Breast epithelium (tissue), 3 donors: ENCODE results near the gene VCL.
"Not testable (repeated sequence)": the region's sequence is repeated elsewhere in the genome, so short reads cannot be mapped to it uniquely, and the experiment has no call there.

Experiments
- POLR2A ChIP-seq: fragments of 450-650 bp; IDR thresholded peaks from one replicate; pipeline ENCODE4 v1.6.1; 2016; ENCODE audit warnings: antibody characterized with exemption, mild to moderate bottlenecking, moderate library complexity
- POLR2AphosphoS5 ChIP-seq, 3 donors: sonication (generic); formaldehyde crosslinking; IDR thresholded peaks; one replicate each; pipeline ENCODE4 v1.6.1; 2017; ENCODE audit warnings: antibody characterized with exemption in 3 of 3
- TF ChIP-seq, protein P1 (sequence below), 3 donors: fragments of 450-650 bp; IDR thresholded peaks; one replicate each; pipeline ENCODE4 v1.5.1; 2016 to 2017; ENCODE audit warnings: antibody characterized with exemption in 3 of 3, mild to moderate bottlenecking in 3 of 3, moderate library complexity in 3 of 3

DNA sequence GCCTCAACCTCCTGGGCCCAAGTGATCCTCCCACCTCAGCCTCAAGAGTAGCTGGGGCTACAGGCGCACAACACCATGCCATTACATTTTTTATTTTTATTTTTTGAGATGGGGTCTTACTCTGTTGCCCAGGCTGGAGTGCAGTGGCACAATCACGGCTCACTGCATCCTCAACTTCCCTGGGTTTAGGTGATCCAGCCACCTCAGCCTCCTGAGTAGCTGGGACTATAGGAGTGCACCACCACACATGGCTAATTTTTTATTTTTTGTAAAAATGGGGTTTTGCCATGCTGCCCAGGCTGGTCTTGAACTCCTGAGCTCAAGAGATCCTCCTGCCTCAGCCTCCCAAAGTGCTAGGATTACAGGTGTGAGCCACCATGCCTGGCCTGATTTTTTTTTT is 64.1 kb downstream of the VCL start:
- TF ChIP-seq, protein P1, sequence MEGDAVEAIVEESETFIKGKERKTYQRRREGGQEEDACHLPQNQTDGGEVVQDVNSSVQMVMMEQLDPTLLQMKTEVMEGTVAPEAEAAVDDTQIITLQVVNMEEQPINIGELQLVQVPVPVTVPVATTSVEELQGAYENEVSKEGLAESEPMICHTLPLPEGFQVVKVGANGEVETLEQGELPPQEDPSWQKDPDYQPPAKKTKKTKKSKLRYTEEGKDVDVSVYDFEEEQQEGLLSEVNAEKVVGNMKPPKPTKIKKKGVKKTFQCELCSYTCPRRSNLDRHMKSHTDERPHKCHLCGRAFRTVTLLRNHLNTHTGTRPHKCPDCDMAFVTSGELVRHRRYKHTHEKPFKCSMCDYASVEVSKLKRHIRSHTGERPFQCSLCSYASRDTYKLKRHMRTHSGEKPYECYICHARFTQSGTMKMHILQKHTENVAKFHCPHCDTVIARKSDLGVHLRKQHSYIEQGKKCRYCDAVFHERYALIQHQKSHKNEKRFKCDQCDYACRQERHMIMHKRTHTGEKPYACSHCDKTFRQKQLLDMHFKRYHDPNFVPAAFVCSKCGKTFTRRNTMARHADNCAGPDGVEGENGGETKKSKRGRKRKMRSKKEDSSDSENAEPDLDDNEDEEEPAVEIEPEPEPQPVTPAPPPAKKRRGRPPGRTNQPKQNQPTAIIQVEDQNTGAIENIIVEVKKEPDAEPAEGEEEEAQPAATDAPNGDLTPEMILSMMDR (IDR thresholded peaks at IDR 0.05) = not testable (repeated sequence)
- TF ChIP-seq POLR2A; POLR2AphosphoS5 (IDR thresholded peaks at IDR 0.05): not testable (repeated sequence)
